HepG2 (cell line): ENCODE data around the gene SLC5A6. TPM values are rescaled to one million over a fixed set of nuclear protein-coding genes. Genes with fewer than 3 reads are reported as not detected.

ENCODE experiments used
- ATAC-seq: fragments of 200-7000 bp; cut with Tn5 transposase; 3 replicates; pipeline ENCODE4 v1.9.1; 2020; ENCODE audit warnings: mild to moderate bottlenecking, moderate library complexity
- BruUV-seq: library from RNA; stranded (reverse); fragments of 400-500 nt; replicated peaks from 2 replicates; lab custom pipeline; 2021; lab: Mats Ljungman, UMichigan
- CTCF ChIA-PET: fragments of 300-600 bp; formaldehyde crosslinking; extraction: SDS; loops from one replicate; lab custom pipeline; 2021; ENCODE audit warnings: low total read pairs, inconsistent platforms, low intra/inter-chr PET ratio; lab: Yijun Ruan, JAX
- POLR2A ChIA-PET: fragments of 350-600 bp; sonication (Branson Sonifier 250); formaldehyde crosslinking; loops from one replicate; lab custom pipeline; 2020; ENCODE audit warnings: antibody characterized with exemption, inconsistent platforms; lab: Yijun Ruan, JAX
- DNase-seq: peaks from one replicate; pipeline ENCODE4 v3.0.0-alpha.2; 2015; ENCODE audit warnings: low spot score
- FAIRE-seq: peaks from 3 replicates; lab custom pipeline; 2011; peaks lifted over from hg19 to GRCh38; lab: Jason Lieb, UNC
- H2AFZ ChIP-seq: one replicate; pipeline ENCODE4 v1.6.1; 2011; ENCODE audit warnings: low read length, inconsistent platforms
- H3K27ac ChIP-seq: fragments of 300-600 bp; 3 replicates; pipeline ENCODE4 v1.8.0; 2011; ENCODE audit warnings: mixed run types, mild to moderate bottlenecking, mixed read lengths, low read length, inconsistent platforms; ENCODE audit not compliant: insufficient read depth; ENCODE audit errors: extremely low read length
- H3K27me3 ChIP-seq, 2 experiments: fragments of 200-600 bp in 1 of 2; 2 replicates in 1 of 2; 3 replicates in 1 of 2; pipeline versions ENCODE4 v1.6.0 to v1.8.0; 2011; ENCODE audit warnings: low read length in 2 of 2, mild to moderate bottlenecking in 2 of 2, moderate library complexity in 2 of 2, inconsistent platforms in 1 of 2; ENCODE audit not compliant: insufficient read depth in 2 of 2, control insufficient read depth in 1 of 2
- H3K36me3 ChIP-seq, 2 experiments: fragments of 200-600 bp in 1 of 2; replicated peaks in 1 of 2; 2 replicates in 1 of 2; 3 replicates in 1 of 2; pipeline versions ENCODE4 v1.5.1 to v1.8.0; 2011; ENCODE audit warnings: low read length in 2 of 2, inconsistent platforms in 1 of 2; ENCODE audit not compliant: insufficient read depth in 2 of 2, control insufficient read depth in 1 of 2
- H3K4me1 ChIP-seq: 2 replicates; pipeline ENCODE4 v1.5.1; 2012; ENCODE audit warnings: low read length, inconsistent platforms; ENCODE audit not compliant: insufficient read depth
- H3K4me2 ChIP-seq: 2 replicates; pipeline ENCODE4 v1.6.0; 2011; ENCODE audit warnings: low read depth, low read length, inconsistent platforms
- H3K4me3 ChIP-seq, 3 experiments: fragments of 200-600 bp in 1 of 3; sonication (generic), shearing (Covaris generic) in 1 of 3; replicated peaks in 1 of 3; 2 replicates each; pipeline ENCODE4 v1.5.1; 2011 to 2016; ENCODE audit warnings: low read length in 3 of 3, inconsistent platforms in 2 of 3, low read depth in 2 of 3, mild to moderate bottlenecking in 2 of 3, control low read depth in 1 of 3, mixed read lengths in 1 of 3; ENCODE audit not compliant: insufficient read depth in 1 of 3
- H3K79me2 ChIP-seq: one replicate; pipeline ENCODE4 v1.6.1; 2011; ENCODE audit warnings: low read length, inconsistent platforms; ENCODE audit not compliant: insufficient read depth
- H3K9ac ChIP-seq: 2 replicates; pipeline ENCODE4 v1.6.0; 2011; ENCODE audit warnings: mild to moderate bottlenecking, low read depth, low read length, inconsistent platforms; ENCODE audit not compliant: insufficient read depth
- H3K9me3 ChIP-seq: 2 replicates; pipeline ENCODE4 v1.5.1; 2012; ENCODE audit warnings: mild to moderate bottlenecking, low read length
- H4K20me1 ChIP-seq: 2 replicates; pipeline ENCODE4 v1.6.0; 2011; ENCODE audit warnings: inconsistent platforms, mild to moderate bottlenecking, low read length, moderate library complexity; ENCODE audit not compliant: insufficient read depth
- ARNT ChIP-seq: fragments of 450-650 bp; IDR thresholded peaks from 2 replicates; pipeline ENCODE4 v1.6.1; 2017
- EZH2 ChIP-seq: conservative IDR thresholded peaks from 2 replicates; pipeline ENCODE4 v1.6.1; 2012; ENCODE audit warnings: mild to moderate bottlenecking, low read depth, low read length, moderate library complexity
- FOXP1 ChIP-seq, 2 experiments: fragments of 450-650 bp in 1 of 2; IDR thresholded peaks; 2 replicates each; pipeline ENCODE4 v1.6.1; 2017 to 2018; ENCODE audit warnings: antibody characterized with exemption in 1 of 2
- HIVEP1 ChIP-seq: sonication (generic); formaldehyde crosslinking; IDR thresholded peaks from 2 replicates; pipeline ENCODE4 v1.4.0; 2020; ENCODE audit warnings: mild to moderate bottlenecking, missing genetic modification reagents
- HNF4G ChIP-seq, 2 experiments: sonication (generic) in 1 of 2; formaldehyde crosslinking in 1 of 2; IDR thresholded peaks; 2 replicates each; pipeline versions ENCODE4 v1.4.0 to v1.6.1; 2011 to 2020; ENCODE audit warnings: borderline replicate concordance in 2 of 2, low read depth in 2 of 2, mild to moderate bottlenecking in 2 of 2, low read length in 1 of 2, missing genetic modification reagents in 1 of 2, moderate library complexity in 1 of 2
- POLR2A ChIP-seq, 2 experiments: IDR thresholded peaks; 2 replicates each; pipeline ENCODE4 v1.6.1; 2011; ENCODE audit warnings: low read depth in 2 of 2, low read length in 2 of 2, mild to moderate bottlenecking in 1 of 2, moderate library complexity in 1 of 2; ENCODE audit not compliant: insufficient read depth in 1 of 2
- RFXAP ChIP-seq: sonication (generic); formaldehyde crosslinking; IDR thresholded peaks from 2 replicates; pipeline ENCODE4 v1.4.0; 2020; ENCODE audit warnings: missing genetic modification reagents, borderline replicate concordance
- TARDBP ChIP-seq: sonication (generic); formaldehyde crosslinking; IDR thresholded peaks from 2 replicates; pipeline ENCODE4 v1.8.0; 2022; ENCODE audit warnings: mild to moderate bottlenecking, missing genetic modification reagents
- XRCC5 ChIP-seq: fragments of 200-400 bp; formaldehyde crosslinking; optimal IDR thresholded peaks from 2 replicates; pipeline ENCODE3; 2017; ENCODE audit warnings: mild to moderate bottlenecking, low read length
- ZKSCAN8 ChIP-seq: IDR thresholded peaks from 2 replicates; pipeline ENCODE4 v1.6.1; 2016; ENCODE audit warnings: borderline replicate concordance, missing genetic modification reagents, missing compliant biosample characterization
- ZNF383 ChIP-seq: sonication (generic); formaldehyde crosslinking; IDR thresholded peaks from 2 replicates; pipeline ENCODE4 v1.4.0; 2020; ENCODE audit warnings: missing genetic modification reagents, mild to moderate bottlenecking, borderline replicate concordance
- ZNF550 ChIP-seq: sonication (generic); formaldehyde crosslinking; IDR thresholded peaks from 2 replicates; pipeline ENCODE4 v1.4.0; 2020; ENCODE audit warnings: mild to moderate bottlenecking, missing genetic modification reagents, borderline replicate concordance
- ZNF652 ChIP-seq: IDR thresholded peaks from 2 replicates; pipeline ENCODE4 v1.6.1; 2016; ENCODE audit warnings: low read depth, borderline replicate concordance
- ZNF773 ChIP-seq: sonication (generic); formaldehyde crosslinking; IDR thresholded peaks from 2 replicates; pipeline ENCODE4 v1.4.0; 2020; ENCODE audit warnings: missing genetic modification reagents, borderline replicate concordance
- WGBS: methylation state at CpG from one replicate; pipeline ENCODE4 v1.1.6; 2017; ENCODE audit warnings: low lambda C conversion rate; 5-methylcytosine and 5-hydroxymethylcytosine counted together
- in situ Hi-C: cut with HindIII; loops from 2 replicates; pipeline ENCODE4 v1.10.0; 2017; ENCODE audit warnings: low pct_unique_long_range_greater_than_20kb; ENCODE audit not compliant: extremely low pct_ligation_motif_present
- intact Hi-C: fragments of 100-400 bp; cut with micrococcal nuclease; formaldehyde crosslinking; loops from one replicate; pipeline ENCODE4 v1.10.0; 2022; ENCODE audit not compliant: unreplicated experiment
- polyA plus RNA-seq, 8 experiments: library from polyadenylated mRNA; depleted of rRNA in 3 of 8; stranded (reverse) in 7 of 8; unstranded in 1 of 8; fragments of >200 nt; fragmentation: Illumina TruSeq in 4 of 8; extraction: Trizol in 4 of 8; gene quantifications; 2 replicates each; pipeline versions ENCODE4 v1.2.1 to v1.2.3, GENCODE V29; 2011 to 2016; ENCODE audit warnings: low read depth in 4 of 8, missing spikeins in 1 of 8, mixed read lengths in 1 of 8; ENCODE audit not compliant: insufficient read depth in 1 of 8
- total RNA-seq, 5 experiments: library from RNA; depleted of rRNA; stranded (reverse); fragments of >200 nt; fragmentation: Illumina TruSeq; extraction: Trizol; gene quantifications; 2 replicates each; pipeline ENCODE4 v1.2.3, GENCODE V29; 2016; ENCODE audit warnings: low read depth in 1 of 5
- TF ChIP-seq, protein P1 (sequence below): sonication (generic); formaldehyde crosslinking; IDR thresholded peaks from 2 replicates; pipeline ENCODE4 v1.5.0; 2020; ENCODE audit warnings: mild to moderate bottlenecking, low read depth, missing genetic modification reagents, borderline replicate concordance
- TF ChIP-seq, protein P2 (sequence below): sonication (generic); formaldehyde crosslinking; IDR thresholded peaks from 2 replicates; pipeline ENCODE4 v1.8.0; 2022; ENCODE audit warnings: missing genetic modification reagents, mild to moderate bottlenecking, moderate library complexity, borderline replicate concordance

The SLC5A6 gene
- total and polyA plus RNA-seq, 2 of the 13 experiments (the other 11 are each of a cell fraction or from before 2014, with no cell fraction given), result 135 to 417 TPM

DNA sequence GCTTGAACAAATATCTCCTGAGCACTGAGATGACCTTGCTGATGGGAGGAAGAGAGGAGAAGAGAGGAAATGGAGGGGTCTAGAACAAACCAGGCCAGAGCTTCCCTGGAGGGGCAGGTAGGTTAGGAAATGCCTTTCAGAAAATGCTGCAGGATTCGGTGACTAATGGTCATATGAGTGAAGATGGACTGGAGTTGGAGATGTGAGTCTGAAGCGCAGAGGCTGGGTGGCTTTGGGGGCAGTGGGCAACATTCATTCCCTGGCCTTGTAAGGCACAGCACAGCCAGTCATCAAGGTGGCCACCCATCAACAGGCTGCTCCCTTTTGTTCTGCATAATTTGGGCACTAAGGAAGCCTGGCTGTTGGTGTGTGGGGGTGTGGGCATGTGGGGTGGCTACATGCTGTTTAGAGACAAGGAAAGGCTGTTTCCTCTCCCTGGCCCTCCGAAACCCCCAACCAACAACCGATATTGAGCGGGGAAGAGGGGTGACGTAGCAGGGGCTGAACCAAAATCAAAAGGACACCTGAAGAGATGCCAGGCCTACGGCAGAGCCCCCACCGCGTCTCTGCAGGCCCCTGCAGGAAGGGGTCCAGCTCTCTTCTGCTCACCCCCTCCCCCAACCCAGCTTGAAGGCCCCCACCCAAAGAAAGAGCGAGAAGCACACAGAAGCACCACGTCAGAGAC lies 49.3 kb upstream of the SLC5A6 start:
- FAIRE-seq, result peak; percentile 21
- no peak overlapping the region for H3K27ac ChIP-seq
- DNase-seq, result no peak
- ChIA-PET CTCF (interaction anchor here (1.0 kb wide), 1 partner anchor 42 kb away, joined by 5 read pairs; no protein-coding TSS in a partner anchor), POLR2A (no interaction called here)
- no peak for ATAC-seq
- TF ChIP-seq, protein P1, sequence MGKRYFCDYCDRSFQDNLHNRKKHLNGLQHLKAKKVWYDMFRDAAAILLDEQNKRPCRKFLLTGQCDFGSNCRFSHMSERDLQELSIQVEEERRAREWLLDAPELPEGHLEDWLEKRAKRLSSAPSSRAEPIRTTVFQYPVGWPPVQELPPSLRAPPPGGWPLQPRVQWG (CRISPR knock-in tag), result no peak
- TF ChIP-seq EZH2 (peak; percentile 55), ZNF652 (CRISPR knock-in tag) (no peak)
- no TSS peak for BruUV-seq
- intact Hi-C loops (no loop called here), in situ Hi-C loops (no loop called here)
- H3K4me1 ChIP-seq, result peaks cover 26% of the 10 kb centered on the region
- no peak overlapping the region for H3K9ac ChIP-seq
- H3K79me2 ChIP-seq, result no peaks in the 10 kb centered on the region
- H3K36me3 ChIP-seq, result no peaks in the 10 kb centered on the region
- H2AFZ ChIP-seq, result no peak overlapping the region
- peak overlapping the region; percentile 92 for H3K4me2 ChIP-seq
- WGBS, result 61% methylated on average over 11 of the region's 11 CpGs
- H3K4me3 ChIP-seq, result peak overlapping the region in 1 of 3 experiments; percentile 77; a peak in 1 of 6 replicates
- H3K27me3 ChIP-seq, result peaks cover 19 to 65% of the 10 kb centered on the region in 2 experiments
- no peaks in the 10 kb centered on the region for H4K20me1 ChIP-seq
- H3K9me3 ChIP-seq, result no peaks in the 10 kb centered on the region

DNA sequence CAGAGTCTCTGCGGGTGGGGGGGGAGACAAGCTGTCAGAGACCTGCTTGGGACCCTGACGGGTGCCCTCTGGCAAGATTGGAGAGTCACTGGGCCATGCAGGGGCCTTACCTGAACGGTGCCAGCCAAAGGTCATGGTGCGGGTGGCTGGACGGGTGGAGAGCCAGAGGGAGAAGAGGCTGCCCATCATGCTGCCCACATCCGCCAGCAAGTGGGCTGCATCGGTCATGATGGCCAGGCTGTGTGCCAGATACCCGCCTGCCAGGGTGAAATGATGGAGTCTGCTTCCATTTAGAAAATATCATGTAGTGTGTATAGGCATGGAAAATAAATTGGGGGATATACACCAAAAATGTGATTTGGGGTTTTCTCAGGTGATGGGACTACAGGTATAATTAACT lies 46.0 kb upstream of the SLC5A6 start:
- peaks cover under 1% of the 10 kb centered on the region for H3K4me1 ChIP-seq
- intact Hi-C loops (loop anchor here (10.0 kb wide), 1 partner anchor 117 kb away; the partner anchor contains the start of genes EIF2B4 and SNX17), in situ Hi-C loops (no loop called here)
- FAIRE-seq (no peak), ATAC-seq (no peak), DNase-seq (no peak)
- H4K20me1 ChIP-seq, result no peaks in the 10 kb centered on the region
- no peak overlapping the region for H2AFZ ChIP-seq
- 68% methylated on average over 8 of the region's 8 CpGs for WGBS
- no peak overlapping the region for H3K4me2 ChIP-seq
- H3K36me3 ChIP-seq, result no peaks in the 10 kb centered on the region
- no peak overlapping the region for H3K9ac ChIP-seq
- H3K79me2 ChIP-seq, result no peaks in the 10 kb centered on the region
- peaks cover 7 to 33% of the 10 kb centered on the region in 2 experiments for H3K27me3 ChIP-seq
- no peak overlapping the region for H3K4me3 ChIP-seq
- H3K27ac ChIP-seq, result no peak overlapping the region
- BruUV-seq, result no TSS peak
- ChIA-PET CTCF (no interaction called here), POLR2A (no interaction called here)
- no peaks in the 10 kb centered on the region for H3K9me3 ChIP-seq
- TF ChIP-seq ZNF773 (CRISPR knock-in tag) (no peak), ZNF383 (no peak), ZKSCAN8 (CRISPR knock-in tag) (no peak), POLR2A (IDR thresholded peaks at IDR 0.05; ENCODE audit: insufficient read depth in 1 of 2, low read depth in 2 of 2, low read length in 2 of 2) (no peak), ARNT (no peak), XRCC5 (no peak), ZNF550 (CRISPR knock-in tag) (no peak), HNF4G (IDR thresholded peaks at IDR 0.05; ENCODE audit: borderline replicate concordance, low read depth, low read length) (no peak), HNF4G (CRISPR knock-in tag; IDR thresholded peaks at IDR 0.05; ENCODE audit: borderline replicate concordance, low read depth) (no peak), RFXAP (CRISPR knock-in tag) (no peak), HIVEP1 (CRISPR knock-in tag) (no peak), TARDBP (CRISPR knock-in tag) (no peak), FOXP1 (IDR thresholded peaks at IDR 0.05) (no peak), FOXP1 (CRISPR knock-in tag; IDR thresholded peaks at IDR 0.05) (no peak)
- TF ChIP-seq, protein P2, sequence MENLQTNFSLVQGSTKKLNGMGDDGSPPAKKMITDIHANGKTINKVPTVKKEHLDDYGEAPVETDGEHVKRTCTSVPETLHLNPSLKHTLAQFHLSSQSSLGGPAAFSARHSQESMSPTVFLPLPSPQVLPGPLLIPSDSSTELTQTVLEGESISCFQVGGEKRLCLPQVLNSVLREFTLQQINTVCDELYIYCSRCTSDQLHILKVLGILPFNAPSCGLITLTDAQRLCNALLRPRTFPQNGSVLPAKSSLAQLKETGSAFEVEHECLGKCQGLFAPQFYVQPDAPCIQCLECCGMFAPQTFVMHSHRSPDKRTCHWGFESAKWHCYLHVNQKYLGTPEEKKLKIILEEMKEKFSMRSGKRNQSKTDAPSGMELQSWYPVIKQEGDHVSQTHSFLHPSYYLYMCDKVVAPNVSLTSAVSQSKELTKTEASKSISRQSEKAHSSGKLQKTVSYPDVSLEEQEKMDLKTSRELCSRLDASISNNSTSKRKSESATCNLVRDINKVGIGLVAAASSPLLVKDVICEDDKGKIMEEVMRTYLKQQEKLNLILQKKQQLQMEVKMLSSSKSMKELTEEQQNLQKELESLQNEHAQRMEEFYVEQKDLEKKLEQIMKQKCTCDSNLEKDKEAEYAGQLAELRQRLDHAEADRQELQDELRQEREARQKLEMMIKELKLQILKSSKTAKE, result no peak
